ENCODE results near the gene NR4A1. TPM values are rescaled to one million over a fixed set of nuclear protein-coding genes. Genes with fewer than 3 reads are reported as not detected.

The NR4A1 gene
- total and polyA plus RNA-seq, 9 of the 15 experiments (the other 6 are each of a cell fraction or from before 2014, with no cell fraction given) = 0.07 to 4.7 (median 1.9) TPM; not detected in 1

GRCh38 chr12:52037248-52037861 lies 13.9 kb upstream of the NR4A1 start (continued):
- 0 out of 2 replicates have a peak, but pooled peaks have one; percentile 19 for TF ChIP-seq REST (IDR thresholded peaks at IDR 0.05; ENCODE audit: borderline replicate concordance)
- TF ChIP-seq REST (CRISPR knock-in tag; IDR thresholded peaks at IDR 0.05; ENCODE audit: low read depth) = no peak
- TF ChIP-seq E2F6 (IDR thresholded peaks at IDR 0.05; ENCODE audit: borderline replicate concordance in 1 of 2, extremely low read depth in 1 of 2, insufficient read depth in 1 of 2, insufficient read length in 1 of 2, low read depth in 1 of 2, low read length in 1 of 2, poor library complexity in 1 of 2, severe bottlenecking in 1 of 2) = peak in 1 of 2 experiments; percentile 85
- TF ChIP-seq POLR2G (IDR thresholded peaks at IDR 0.05; ENCODE audit: low read depth, low read length) = 0 out of 2 replicates have a peak, but pooled peaks have one; percentile 31
- TF ChIP-seq ATF3 (IDR thresholded peaks at IDR 0.05) = 0 out of 2 replicates have a peak, but pooled peaks have one; percentile 15
- TF ChIP-seq ATF3 (CRISPR knock-in tag; conservative IDR thresholded peaks at IDR 0.05) = no peak
- 0 out of 2 replicates have a peak, but pooled peaks have one; percentile 38 for TF ChIP-seq CEBPG (CRISPR knock-in tag; IDR thresholded peaks at IDR 0.05)
- TF ChIP-seq CEBPG (tag; conservative IDR thresholded peaks at IDR 0.05 in 1 of 2, IDR thresholded peaks at IDR 0.05 in 1 of 2) = no peak
- TF ChIP-seq TAF1 (IDR thresholded peaks at IDR 0.05; ENCODE audit: control insufficient read depth, extremely low read depth, insufficient read depth, low read length, severe bottlenecking) = peak; percentile 15
- TF ChIP-seq EGR1 (conservative IDR thresholded peaks at IDR 0.05) = peak; percentile 8; the same call in 1 of the 2 replicates
- TF ChIP-seq VEZF1 (CRISPR knock-in tag; IDR thresholded peaks at IDR 0.05) = peak; percentile 13; the same call in 1 of the 2 replicates

Measured in K562 (cell line).